GM12864 (cell line): ENCODE results near the gene TIMD4.

Experiments
- DNase-seq: peaks from one replicate; pipeline ENCODE4 v3.0.0-alpha.2; 2011; ENCODE audit warnings: low read depth
- H3K4me3 ChIP-seq: 2 replicates; pipeline ENCODE4 v1.5.1; 2011; ENCODE audit warnings: mild to moderate bottlenecking, low read depth, low read length, control low read depth
- CTCF ChIP-seq: IDR thresholded peaks from 2 replicates; pipeline ENCODE4 v1.5.1; 2011; ENCODE audit warnings: low read depth, mild to moderate bottlenecking, moderate library complexity, low read length, control low read depth, inconsistent platforms; ENCODE audit errors: missing control alignments

Gene TIMD4

DNA sequence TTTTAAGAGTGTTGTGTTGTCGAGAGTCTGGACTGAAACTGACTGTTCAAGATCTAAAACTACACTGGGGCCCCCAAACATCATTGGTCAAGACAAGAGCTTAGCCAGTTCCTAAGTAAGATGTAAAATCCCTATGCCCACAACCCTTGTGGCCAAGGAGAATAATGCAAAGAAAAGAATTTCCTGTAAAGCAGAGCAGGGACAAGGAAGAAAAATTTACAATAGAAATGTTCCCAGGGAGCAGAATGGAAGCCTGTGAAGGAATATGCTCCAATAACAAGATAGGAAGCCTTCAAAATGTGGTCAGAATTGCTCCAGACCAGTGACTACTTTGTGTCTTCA is 92.6 kb downstream of the TIMD4 start:
- TF ChIP-seq CTCF, result no peak
- no peak overlapping the region for H3K4me3 ChIP-seq
- DNase-seq, result no peak
